Measurements from ENCODE around the gene ZFYVE27. TPM values are rescaled to one million over a fixed set of nuclear protein-coding genes. Genes with fewer than 3 reads are reported as not detected.

Gene ZFYVE27
- total RNA-seq, 2 experiments from 2014 or later = 24.0 to 33.0 TPM

DNA sequence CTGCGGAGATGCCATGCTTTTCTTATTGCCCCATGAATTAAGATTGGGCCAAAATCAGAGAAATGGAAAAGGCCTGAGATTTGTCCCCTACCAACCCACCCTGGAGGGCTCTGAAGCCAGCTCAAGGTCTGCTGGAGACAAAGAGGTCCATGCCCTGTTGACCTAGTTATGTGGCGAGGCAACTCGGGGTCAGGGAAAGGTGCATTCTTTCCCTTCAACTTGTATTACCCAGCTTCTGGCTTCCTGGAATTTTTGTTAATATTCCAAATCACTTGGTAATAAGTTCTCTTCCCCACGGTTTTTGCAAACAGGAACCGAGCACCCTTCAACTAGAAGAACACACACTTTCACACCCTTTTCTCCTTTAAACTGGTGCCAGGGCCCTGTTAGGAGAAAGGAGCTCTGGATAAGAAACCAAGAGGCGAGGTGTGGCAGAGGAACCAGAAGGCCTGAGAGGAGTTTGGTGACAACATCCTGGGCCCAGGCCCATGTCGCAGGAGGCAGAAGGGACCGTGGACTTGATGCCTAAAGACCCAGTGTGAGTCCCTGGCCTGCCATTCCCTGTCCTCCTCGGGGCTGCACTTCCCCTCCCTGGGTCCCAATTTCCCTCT lies 47.4 kb downstream of the ZFYVE27 start:
- H3K27ac ChIP-seq (ENCODE audit: low read depth, low read length, poor library complexity, severe bottlenecking) = no peak overlapping the region
- H2AFZ ChIP-seq (ENCODE audit: low read length) = no peak overlapping the region
- no peaks in the 10 kb centered on the region for H3K9me2 ChIP-seq (ENCODE audit: insufficient read depth, low read length)
- CTCF ChIA-PET (ENCODE audit: unreplicated experiment) = no interaction called here
- no peaks in the 10 kb centered on the region for H3K4me1 ChIP-seq (ENCODE audit: insufficient read depth, low read length, poor library complexity, severe bottlenecking)
- POLR2A ChIA-PET = interaction anchor here (0.7 kb wide), 1 partner anchor 63 kb away, joined by 3 read pairs; no protein-coding TSS in a partner anchor
- no peak for DNase-seq (ENCODE audit: low spot score)
- TF ChIP-seq, protein P1, sequence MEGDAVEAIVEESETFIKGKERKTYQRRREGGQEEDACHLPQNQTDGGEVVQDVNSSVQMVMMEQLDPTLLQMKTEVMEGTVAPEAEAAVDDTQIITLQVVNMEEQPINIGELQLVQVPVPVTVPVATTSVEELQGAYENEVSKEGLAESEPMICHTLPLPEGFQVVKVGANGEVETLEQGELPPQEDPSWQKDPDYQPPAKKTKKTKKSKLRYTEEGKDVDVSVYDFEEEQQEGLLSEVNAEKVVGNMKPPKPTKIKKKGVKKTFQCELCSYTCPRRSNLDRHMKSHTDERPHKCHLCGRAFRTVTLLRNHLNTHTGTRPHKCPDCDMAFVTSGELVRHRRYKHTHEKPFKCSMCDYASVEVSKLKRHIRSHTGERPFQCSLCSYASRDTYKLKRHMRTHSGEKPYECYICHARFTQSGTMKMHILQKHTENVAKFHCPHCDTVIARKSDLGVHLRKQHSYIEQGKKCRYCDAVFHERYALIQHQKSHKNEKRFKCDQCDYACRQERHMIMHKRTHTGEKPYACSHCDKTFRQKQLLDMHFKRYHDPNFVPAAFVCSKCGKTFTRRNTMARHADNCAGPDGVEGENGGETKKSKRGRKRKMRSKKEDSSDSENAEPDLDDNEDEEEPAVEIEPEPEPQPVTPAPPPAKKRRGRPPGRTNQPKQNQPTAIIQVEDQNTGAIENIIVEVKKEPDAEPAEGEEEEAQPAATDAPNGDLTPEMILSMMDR (conservative IDR thresholded peaks at IDR 0.05; ENCODE audit: low read length) = no peak
- no peak overlapping the region for H3K4me2 ChIP-seq (ENCODE audit: low read length)
- no peak overlapping the region for H3K4me3 ChIP-seq (ENCODE audit: low read depth, low read length, poor library complexity, severe bottlenecking)
- no peaks in the 10 kb centered on the region for H3K36me3 ChIP-seq (ENCODE audit: insufficient read depth, low read length)
- H4K20me1 ChIP-seq (ENCODE audit: insufficient read depth, low read length) = no peaks in the 10 kb centered on the region
- intact Hi-C loops (cut with micrococcal nuclease; ENCODE audit: unreplicated experiment) = no loop called here
- H3K79me2 ChIP-seq (ENCODE audit: insufficient read depth, low read depth, low read length) = no peaks in the 10 kb centered on the region
- H3K9me3 ChIP-seq (ENCODE audit: low read length) = no peaks in the 10 kb centered on the region
- BruUV-seq (replicated peaks) = no TSS peak

- BruUV-seq (replicated peaks) = no TSS peak
- DNase-seq (ENCODE audit: low spot score) = no peak
- Histone ChIP-seq H3K9me3 (ENCODE audit: low read length) (no peaks in the 10 kb centered on the region), H3K4me3 (ENCODE audit: low read depth, low read length, poor library complexity, severe bottlenecking) (no peak overlapping the region), H4K20me1 (ENCODE audit: insufficient read depth, low read length) (no peaks in the 10 kb centered on the region), H3K36me3 (ENCODE audit: insufficient read depth, low read length) (no peaks in the 10 kb centered on the region), H3K4me2 (ENCODE audit: low read length) (no peak overlapping the region), H3K4me1 (ENCODE audit: insufficient read depth, low read length, poor library complexity, severe bottlenecking) (no peaks in the 10 kb centered on the region), H3K9me2 (ENCODE audit: insufficient read depth, low read length) (no peaks in the 10 kb centered on the region), H2AFZ (ENCODE audit: low read length) (no peak overlapping the region), H3K27ac (ENCODE audit: low read depth, low read length, poor library complexity, severe bottlenecking) (no peak overlapping the region), H3K79me2 (ENCODE audit: insufficient read depth, low read depth, low read length) (no peaks in the 10 kb centered on the region)
- ChIA-PET CTCF (ENCODE audit: unreplicated experiment) (no interaction called here), POLR2A (no interaction called here)
- intact Hi-C loops (cut with micrococcal nuclease; ENCODE audit: unreplicated experiment) = no loop called here
- no peak for TF ChIP-seq EZH2phosphoT487 (IDR thresholded peaks at IDR 0.05; ENCODE audit: borderline replicate concordance, low read depth, low read length)
- TF ChIP-seq, protein P1 (conservative IDR thresholded peaks at IDR 0.05; ENCODE audit: low read length) = no peak
Measured at GRCh38 chr10:97785231-97785630, 48.3 kb downstream of the ZFYVE27 start.

DNA sequence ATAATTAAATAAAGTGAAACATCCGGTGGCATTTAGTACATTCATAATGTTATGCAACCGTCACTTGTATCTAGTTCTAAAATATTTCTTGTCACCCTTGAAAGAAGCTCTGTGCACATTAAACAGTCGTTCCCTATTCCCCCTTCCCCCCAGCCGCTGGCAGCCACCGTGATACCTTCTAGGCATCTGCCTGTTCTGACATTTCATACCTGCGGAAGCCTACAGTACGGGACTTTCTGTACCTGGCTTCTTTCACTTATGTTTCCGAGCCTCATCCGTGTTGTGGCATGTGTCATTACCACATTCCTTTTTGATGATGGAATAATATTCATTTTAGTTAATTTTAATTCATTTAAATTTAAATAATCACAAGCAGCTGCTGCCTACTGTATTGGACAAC lies 48.8 kb downstream of the ZFYVE27 start:
- no peak overlapping the region for H3K27ac ChIP-seq (ENCODE audit: low read depth, low read length, poor library complexity, severe bottlenecking)
- H2AFZ ChIP-seq (ENCODE audit: low read length) = no peak overlapping the region
- H3K9me3 ChIP-seq (ENCODE audit: low read length) = no peaks in the 10 kb centered on the region
- no peak overlapping the region for H3K4me3 ChIP-seq (ENCODE audit: low read depth, low read length, poor library complexity, severe bottlenecking)
- DNase-seq (ENCODE audit: low spot score) = no peak
- TF ChIP-seq, protein P1 (conservative IDR thresholded peaks at IDR 0.05; ENCODE audit: low read length) = no peak
- no peak for TF ChIP-seq EZH2phosphoT487 (IDR thresholded peaks at IDR 0.05; ENCODE audit: borderline replicate concordance, low read depth, low read length)
- no peaks in the 10 kb centered on the region for H3K79me2 ChIP-seq (ENCODE audit: insufficient read depth, low read depth, low read length)
- no TSS peak for BruUV-seq (replicated peaks)
- POLR2A ChIA-PET = no interaction called here
- no peak overlapping the region for H3K4me2 ChIP-seq (ENCODE audit: low read length)
- H3K9me2 ChIP-seq (ENCODE audit: insufficient read depth, low read length) = no peaks in the 10 kb centered on the region
- intact Hi-C loops (cut with micrococcal nuclease; ENCODE audit: unreplicated experiment) = no loop called here
- no peaks in the 10 kb centered on the region for H4K20me1 ChIP-seq (ENCODE audit: insufficient read depth, low read length)
- CTCF ChIA-PET (ENCODE audit: unreplicated experiment) = no interaction called here
- no peaks in the 10 kb centered on the region for H3K36me3 ChIP-seq (ENCODE audit: insufficient read depth, low read length)
- no peaks in the 10 kb centered on the region for H3K4me1 ChIP-seq (ENCODE audit: insufficient read depth, low read length, poor library complexity, severe bottlenecking)

Data from OCI-LY7 (cell line).